Ishikawa (cell line): ENCODE results near the gene ZNF319.

Experiments
- FOXM1 ChIP-seq: IDR thresholded peaks from 2 replicates; pipeline ENCODE4 v1.6.1; 2012; ENCODE audit warnings: low read depth, borderline replicate concordance
- USF1 ChIP-seq: IDR thresholded peaks from 2 replicates; pipeline ENCODE4 v1.6.1; 2012

GRCh38 chr16:57966204-57966771 is 34.2 kb downstream of the ZNF319 start:
- no peak for TF ChIP-seq USF1
- no peak for TF ChIP-seq FOXM1
